Measurements from ENCODE around the gene PACS1.

Gene PACS1

GRCh38 chr11:66115638-66116301 is 45.7 kb downstream of the PACS1 start:
- peaks cover 28% of the 10 kb centered on the region for H3K4me1 ChIP-seq (ENCODE audit: low read length)
- TF ChIP-seq CTCF (IDR thresholded peaks at IDR 0.05; ENCODE audit: low read length) (no peak), EZH2 (optimal IDR thresholded peaks at IDR 0.05; ENCODE audit: low read depth, low read length) (no peak), EZH2phosphoT487 (IDR thresholded peaks at IDR 0.05; ENCODE audit: low read length) (no peak)
- no peaks in the 10 kb centered on the region for H4K20me1 ChIP-seq (ENCODE audit: insufficient read depth, low read length)
- H2AFZ ChIP-seq (ENCODE audit: low read length): no peak overlapping the region
- H3K9ac ChIP-seq (ENCODE audit: low read length): no peak overlapping the region
- H3K4me3 ChIP-seq (ENCODE audit: low read length): peak overlapping the region; percentile 16
- H3K4me2 ChIP-seq (ENCODE audit: low read depth, low read length): peak overlapping the region; percentile 60
- H3K9me3 ChIP-seq (replicated peaks; ENCODE audit: insufficient read depth, low read length): no peaks in the 10 kb centered on the region
- peaks cover 12% of the 10 kb centered on the region for H3F3A ChIP-seq (ENCODE audit: insufficient read depth, low read length)
- no peaks in the 10 kb centered on the region for H3K27me3 ChIP-seq (replicated peaks; ENCODE audit: insufficient read depth, low read length)
- peak; percentile 71 for DNase-seq
- peak overlapping the region; percentile 35; the same call in 1 of the 2 replicates for H3K27ac ChIP-seq (ENCODE audit: low read length)
- no peaks in the 10 kb centered on the region for H3K36me3 ChIP-seq (replicated peaks; ENCODE audit: insufficient read depth, low read length)
- H3K9me2 ChIP-seq (replicated peaks; ENCODE audit: insufficient read depth, low read length): no peaks in the 10 kb centered on the region
- H3K79me2 ChIP-seq (ENCODE audit: low read length): peaks cover 16% of the 10 kb centered on the region

DNA sequence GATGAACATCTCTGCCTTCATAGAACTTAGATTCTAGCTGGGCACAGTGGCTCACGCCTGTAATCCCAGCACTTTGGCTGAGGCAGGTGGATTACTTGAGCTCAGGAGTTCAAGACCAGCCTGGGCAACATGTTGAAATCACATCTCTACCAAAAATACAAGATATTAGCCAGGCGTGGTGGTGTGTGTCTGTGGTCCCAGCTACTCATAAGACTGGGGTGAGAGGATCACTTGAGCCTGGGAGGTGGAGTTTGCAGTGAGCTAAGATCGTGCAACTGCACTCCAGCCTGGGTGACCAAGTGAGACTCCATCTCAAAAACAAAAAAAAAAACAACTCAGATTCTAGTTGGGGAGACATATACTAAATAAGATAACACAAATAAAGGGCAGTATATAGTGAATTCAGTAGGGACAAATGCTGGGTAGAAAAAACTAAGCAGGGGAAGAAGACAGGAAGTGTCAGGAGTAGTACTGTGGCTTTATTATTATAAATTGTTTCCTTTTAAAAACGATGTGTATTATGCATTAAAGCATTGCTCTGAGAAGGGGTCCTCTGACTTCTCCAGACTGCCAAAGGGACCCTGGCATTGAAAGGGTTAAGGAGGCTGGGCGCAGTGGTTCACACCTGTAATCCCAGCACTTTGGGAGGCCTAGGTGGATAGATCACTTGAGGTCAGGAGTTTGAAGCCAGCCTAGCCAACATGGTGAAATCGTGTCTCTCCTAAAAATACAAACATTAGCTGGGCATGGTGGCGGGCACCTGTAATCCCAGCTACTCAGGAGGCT is 46.7 kb downstream of the PACS1 start:
- Histone ChIP-seq H3K36me3 (replicated peaks; ENCODE audit: insufficient read depth, low read length) (no peaks in the 10 kb centered on the region), H3K79me2 (ENCODE audit: low read length) (peaks cover 12% of the 10 kb centered on the region), H3K4me2 (ENCODE audit: low read depth, low read length) (no peak overlapping the region), H2AFZ (ENCODE audit: low read length) (no peak overlapping the region), H3K9me2 (replicated peaks; ENCODE audit: insufficient read depth, low read length) (no peaks in the 10 kb centered on the region), H3K9ac (ENCODE audit: low read length) (no peak overlapping the region), H3K4me3 (ENCODE audit: low read length) (no peak overlapping the region), H3K27ac (ENCODE audit: low read length) (no peak overlapping the region), H3K9me3 (replicated peaks; ENCODE audit: insufficient read depth, low read length) (no peaks in the 10 kb centered on the region), H3K27me3 (replicated peaks; ENCODE audit: insufficient read depth, low read length) (no peaks in the 10 kb centered on the region), H3K4me1 (ENCODE audit: low read length) (peaks cover 28% of the 10 kb centered on the region), H3F3A (ENCODE audit: insufficient read depth, low read length) (peaks cover 12% of the 10 kb centered on the region), H4K20me1 (ENCODE audit: insufficient read depth, low read length) (no peaks in the 10 kb centered on the region; the same call in 1 of the 2 replicates)
- TF ChIP-seq EZH2phosphoT487 (IDR thresholded peaks at IDR 0.05; ENCODE audit: low read length): no peak
- TF ChIP-seq CTCF (IDR thresholded peaks at IDR 0.05; ENCODE audit: low read length): no peak
- TF ChIP-seq EZH2 (optimal IDR thresholded peaks at IDR 0.05; ENCODE audit: low read depth, low read length): no peak
- no peak for DNase-seq

GRCh38 chr11:66118847-66119246 is 48.8 kb downstream of the PACS1 start:
- H3K36me3 ChIP-seq (replicated peaks; ENCODE audit: insufficient read depth, low read length): no peaks in the 10 kb centered on the region
- H3K9ac ChIP-seq (ENCODE audit: low read length): no peak overlapping the region
- TF ChIP-seq EZH2 (optimal IDR thresholded peaks at IDR 0.05; ENCODE audit: low read depth, low read length) (no peak), CTCF (IDR thresholded peaks at IDR 0.05; ENCODE audit: low read length) (no peak), EZH2phosphoT487 (IDR thresholded peaks at IDR 0.05; ENCODE audit: low read length) (no peak)
- H3K9me3 ChIP-seq (replicated peaks; ENCODE audit: insufficient read depth, low read length): no peaks in the 10 kb centered on the region
- H3K4me2 ChIP-seq (ENCODE audit: low read depth, low read length): no peak overlapping the region
- H3K27me3 ChIP-seq (replicated peaks; ENCODE audit: insufficient read depth, low read length): no peaks in the 10 kb centered on the region
- no peak for DNase-seq
- no peak overlapping the region for H3K27ac ChIP-seq (ENCODE audit: low read length)
- peaks cover 10% of the 10 kb centered on the region for H3K79me2 ChIP-seq (ENCODE audit: low read length)
- H4K20me1 ChIP-seq (ENCODE audit: insufficient read depth, low read length): no peaks in the 10 kb centered on the region; the same call in 1 of the 2 replicates
- no peak overlapping the region for H2AFZ ChIP-seq (ENCODE audit: low read length)
- no peaks in the 10 kb centered on the region for H3K9me2 ChIP-seq (replicated peaks; ENCODE audit: insufficient read depth, low read length)
- no peak overlapping the region for H3K4me3 ChIP-seq (ENCODE audit: low read length)
- peaks cover 12% of the 10 kb centered on the region for H3F3A ChIP-seq (ENCODE audit: insufficient read depth, low read length)
- peaks cover 8% of the 10 kb centered on the region for H3K4me1 ChIP-seq (ENCODE audit: low read length)

Measured in MM.1S (cell line).